Endothelial cell of umbilical vein (primary cell): ENCODE data around the gene ATG13. TPM values are rescaled to one million over a fixed set of nuclear protein-coding genes. Genes with fewer than 3 reads are reported as not detected.

Experiments
- BruUV-seq: library from RNA; stranded (reverse); fragments of 400-500 nt; replicated peaks from 2 replicates; lab custom pipeline; 2021; lab: Mats Ljungman, UMichigan
- CTCF ChIA-PET: fragments of 300-600, 350-600 bp; sonication (Branson Sonifier 250); formaldehyde crosslinking; loops from one replicate; lab custom pipeline; 2021; ENCODE audit warnings: antibody characterized with exemption, inconsistent platforms; lab: Charles Lee
- POLR2A ChIA-PET: fragments of 300-600, 350-600 bp; sonication (Branson Sonifier 250); formaldehyde crosslinking; loops from one replicate; lab custom pipeline; 2021; ENCODE audit warnings: antibody characterized with exemption, inconsistent platforms; lab: Charles Lee
- DNase-seq: peaks from one replicate; pipeline ENCODE4 v3.0.0-alpha.2; 2011; ENCODE audit warnings: low read depth, low spot score
- FAIRE-seq: peaks from 2 replicates; lab custom pipeline; 2011; peaks lifted over from hg19 to GRCh38; lab: Jason Lieb, UNC
- H2AFZ ChIP-seq: 2 replicates; pipeline ENCODE4 v1.6.0; 2012; ENCODE audit warnings: low read depth, low read length, control low read depth, inconsistent platforms
- H3K27ac ChIP-seq: 2 replicates; pipeline ENCODE4 v1.5.1; 2011; ENCODE audit warnings: low read depth, mild to moderate bottlenecking, control low read depth, low read length, moderate library complexity; ENCODE audit not compliant: insufficient read depth
- H3K27me3 ChIP-seq, 2 experiments: 2 replicates each; pipeline versions ENCODE4 v1.6.0 to v1.6.1; 2011; ENCODE audit warnings: low read length in 2 of 2, mixed read lengths in 1 of 2; ENCODE audit not compliant: control insufficient read depth in 2 of 2, insufficient read depth in 2 of 2
- H3K36me3 ChIP-seq, 2 experiments: 2 replicates in 1 of 2; 3 replicates in 1 of 2; pipeline ENCODE4 v1.5.1; 2011; ENCODE audit warnings: low read length in 2 of 2, mild to moderate bottlenecking in 1 of 2, moderate library complexity in 1 of 2; ENCODE audit not compliant: control insufficient read depth in 2 of 2, insufficient read depth in 2 of 2; ENCODE audit errors: extremely low read depth in 1 of 2
- H3K4me1 ChIP-seq: 3 replicates; pipeline ENCODE4 v1.5.1; 2011; ENCODE audit warnings: mild to moderate bottlenecking, low read length; ENCODE audit not compliant: control insufficient read depth, insufficient read depth; ENCODE audit errors: extremely low read depth
- H3K4me2 ChIP-seq: 2 replicates; pipeline ENCODE4 v1.6.1; 2011; ENCODE audit warnings: low read length, control low read depth, mixed read lengths; ENCODE audit not compliant: insufficient read depth
- H3K4me3 ChIP-seq, 3 experiments: fragments of 200-600 bp in 1 of 3; sonication (generic), shearing (Covaris generic) in 1 of 3; replicated peaks in 1 of 3; 2 replicates each; pipeline ENCODE4 v1.5.1; 2011 to 2016; ENCODE audit warnings: control low read depth in 3 of 3, low read length in 3 of 3, mild to moderate bottlenecking in 2 of 3, inconsistent platforms in 1 of 3, low read depth in 1 of 3, moderate library complexity in 1 of 3; ENCODE audit not compliant: insufficient read depth in 1 of 3
- H3K79me2 ChIP-seq: 2 replicates; pipeline ENCODE4 v1.6.0; 2012; ENCODE audit warnings: low read length, inconsistent platforms; ENCODE audit not compliant: control insufficient read depth, insufficient read depth
- H3K9ac ChIP-seq: replicated peaks from 2 replicates; pipeline ENCODE3; 2011; ENCODE audit warnings: low read length, control low read depth; ENCODE audit not compliant: insufficient read depth; ENCODE audit errors: extremely low read depth
- H3K9me1 ChIP-seq: replicated peaks from 3 replicates; pipeline ENCODE4 v1.6.0; 2011; ENCODE audit warnings: mild to moderate bottlenecking, low read length; ENCODE audit not compliant: control insufficient read depth, insufficient read depth; ENCODE audit errors: extremely low read depth
- H3K9me3 ChIP-seq: replicated peaks from 2 replicates; pipeline ENCODE4 v1.5.1; 2012; ENCODE audit warnings: low read length, inconsistent platforms; ENCODE audit not compliant: control insufficient read depth, insufficient read depth
- H4K20me1 ChIP-seq: replicated peaks from 2 replicates; pipeline ENCODE3; 2011; ENCODE audit warnings: mild to moderate bottlenecking, low read length; ENCODE audit not compliant: control insufficient read depth, insufficient read depth; ENCODE audit errors: extremely low read depth
- EZH2 ChIP-seq: IDR thresholded peaks from 2 replicates; pipeline ENCODE4 v1.6.1; 2012; ENCODE audit warnings: borderline replicate concordance, low read depth, mild to moderate bottlenecking, moderate library complexity, low read length, inconsistent platforms; ENCODE audit not compliant: severe bottlenecking
- FOS ChIP-seq: IDR thresholded peaks from 2 replicates; pipeline ENCODE4 v1.6.1; 2011; ENCODE audit warnings: mild to moderate bottlenecking, low read length, moderate library complexity, borderline replicate concordance; ENCODE audit not compliant: insufficient read depth
- GATA2 ChIP-seq: IDR thresholded peaks from 2 replicates; pipeline ENCODE4 v1.7.0; 2011; ENCODE audit warnings: low read depth, mild to moderate bottlenecking, moderate library complexity, mixed read lengths, low read length; ENCODE audit not compliant: insufficient read length, insufficient read depth
- JUN ChIP-seq: IDR thresholded peaks from 2 replicates; pipeline ENCODE4 v1.6.1; 2011; ENCODE audit warnings: borderline replicate concordance, low read depth; ENCODE audit not compliant: insufficient read length, insufficient read depth
- MYC ChIP-seq: IDR thresholded peaks from one replicate; pipeline ENCODE4 v1.6.1; 2011; ENCODE audit warnings: mild to moderate bottlenecking, low read depth, low read length
- POLR2A ChIP-seq: IDR thresholded peaks from 2 replicates; pipeline ENCODE4 v1.6.1; 2012; ENCODE audit warnings: low read depth, mild to moderate bottlenecking, control low read depth, low read length
- POLR2AphosphoS5 ChIP-seq: IDR thresholded peaks from 2 replicates; pipeline ENCODE4 v1.6.1; 2012; ENCODE audit warnings: low read depth, mild to moderate bottlenecking, control low read depth, low read length, moderate library complexity; ENCODE audit not compliant: insufficient read depth
- dilution Hi-C: fragments of 300-500 bp; cut with MboI; formaldehyde crosslinking; loops from one replicate; pipeline ENCODE4 v1.15.0; 2019; ENCODE audit warnings: low sequenced_read_pairs; ENCODE audit not compliant: extremely low pct_ligation_motif_present
- intact Hi-C: fragments of 100-400 bp; cut with micrococcal nuclease; formaldehyde crosslinking; loops from one replicate; pipeline ENCODE4 v1.10.0; 2022
- polyA plus RNA-seq, 4 experiments: library from polyadenylated mRNA; depleted of rRNA in 3 of 4; stranded (reverse) in 3 of 4; unstranded in 1 of 4; fragments of >200 nt; gene quantifications; 2 replicates each; pipeline versions ENCODE4 v1.2.1 to v1.2.3, GENCODE V29; 2011 to 2012; ENCODE audit warnings: missing spikeins in 1 of 4
- total RNA-seq: library from RNA; stranded (reverse); gene quantifications from 2 replicates; pipeline ENCODE4 v1.2.3, GENCODE V29; 2021
- TF ChIP-seq, protein P1 (sequence below), 2 donors: IDR thresholded peaks; 1 replicate in 1 of 2; 2 replicates in 1 of 2; pipeline ENCODE4 v1.5.1; 2011; ENCODE audit warnings: low read length in 2 of 2, mild to moderate bottlenecking in 2 of 2, moderate library complexity in 2 of 2, control low read depth in 1 of 2, inconsistent platforms in 1 of 2, low read depth in 1 of 2; ENCODE audit not compliant: insufficient read depth in 1 of 2; ENCODE audit errors: extremely low read depth in 1 of 2
- TF ChIP-seq, protein P2 (sequence below): IDR thresholded peaks from 2 replicates; pipeline ENCODE4 v1.6.1; 2011; ENCODE audit not compliant: insufficient read depth, insufficient read length

ATG13 gene
- total and polyA plus RNA-seq, 2 donors (not counting 3 experiments of a cell fraction or from before 2014, with no cell fraction given): 60.1 to 66.5 TPM

DNA sequence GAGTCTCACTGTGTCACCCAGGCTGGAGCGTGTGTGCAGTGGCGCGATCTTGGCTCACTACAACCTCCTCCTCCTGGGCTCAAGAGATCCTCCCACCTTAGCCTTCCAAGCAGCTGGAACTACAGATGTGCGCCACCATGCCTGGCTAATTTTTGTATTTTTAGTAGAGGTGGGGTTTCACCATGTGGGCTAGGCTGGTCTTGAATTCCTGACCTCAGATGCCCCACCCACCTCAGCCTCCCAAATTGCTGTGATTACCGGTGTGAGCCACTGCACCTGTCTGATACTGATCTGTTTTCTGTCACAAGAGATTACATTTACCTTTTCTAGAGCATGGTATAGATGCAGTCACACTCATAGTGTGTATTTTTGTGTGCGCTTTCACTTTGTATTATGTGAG is 11.6 kb downstream of the ATG13 start:
- Histone ChIP-seq H3K36me3 (peaks cover 7 to 8% of the 10 kb centered on the region in 2 experiments), H3K9me1 (no peaks in the 10 kb centered on the region), H3K4me3 (no peak overlapping the region), H3K4me2 (no peak overlapping the region), H3K27me3 (no peaks in the 10 kb centered on the region), H4K20me1 (no peaks in the 10 kb centered on the region), H3K79me2 (peaks cover 3% of the 10 kb centered on the region), H3K4me1 (no peaks in the 10 kb centered on the region), H3K9ac (no peak overlapping the region), H2AFZ (no peak overlapping the region), H3K27ac (no peak overlapping the region), H3K9me3 (no peaks in the 10 kb centered on the region)
- TF ChIP-seq FOS: no peak
- no peak for TF ChIP-seq GATA2
- TF ChIP-seq POLR2AphosphoS5: no peak
- TF ChIP-seq, protein P1, sequence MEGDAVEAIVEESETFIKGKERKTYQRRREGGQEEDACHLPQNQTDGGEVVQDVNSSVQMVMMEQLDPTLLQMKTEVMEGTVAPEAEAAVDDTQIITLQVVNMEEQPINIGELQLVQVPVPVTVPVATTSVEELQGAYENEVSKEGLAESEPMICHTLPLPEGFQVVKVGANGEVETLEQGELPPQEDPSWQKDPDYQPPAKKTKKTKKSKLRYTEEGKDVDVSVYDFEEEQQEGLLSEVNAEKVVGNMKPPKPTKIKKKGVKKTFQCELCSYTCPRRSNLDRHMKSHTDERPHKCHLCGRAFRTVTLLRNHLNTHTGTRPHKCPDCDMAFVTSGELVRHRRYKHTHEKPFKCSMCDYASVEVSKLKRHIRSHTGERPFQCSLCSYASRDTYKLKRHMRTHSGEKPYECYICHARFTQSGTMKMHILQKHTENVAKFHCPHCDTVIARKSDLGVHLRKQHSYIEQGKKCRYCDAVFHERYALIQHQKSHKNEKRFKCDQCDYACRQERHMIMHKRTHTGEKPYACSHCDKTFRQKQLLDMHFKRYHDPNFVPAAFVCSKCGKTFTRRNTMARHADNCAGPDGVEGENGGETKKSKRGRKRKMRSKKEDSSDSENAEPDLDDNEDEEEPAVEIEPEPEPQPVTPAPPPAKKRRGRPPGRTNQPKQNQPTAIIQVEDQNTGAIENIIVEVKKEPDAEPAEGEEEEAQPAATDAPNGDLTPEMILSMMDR (IDR thresholded peaks at IDR 0.05; ENCODE audit: extremely low read depth in 1 of 2, insufficient read depth in 1 of 2, low read depth in 1 of 2, low read length in 2 of 2): no peak
- TF ChIP-seq EZH2: no peak
- no peak for TF ChIP-seq POLR2A
- no peak for TF ChIP-seq JUN
- TF ChIP-seq, protein P2, sequence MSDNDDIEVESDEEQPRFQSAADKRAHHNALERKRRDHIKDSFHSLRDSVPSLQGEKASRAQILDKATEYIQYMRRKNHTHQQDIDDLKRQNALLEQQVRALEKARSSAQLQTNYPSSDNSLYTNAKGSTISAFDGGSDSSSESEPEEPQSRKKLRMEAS: no peak
- TF ChIP-seq MYC: no peak
- dilution Hi-C loops: no loop called here
- DNase-seq: no peak
- intact Hi-C loops: no loop called here
- POLR2A ChIA-PET: no interaction called here
- no peak for FAIRE-seq
- BruUV-seq: no TSS peak
- CTCF ChIA-PET: interaction anchor here (1.0 kb wide), 1 partner anchor 10 kb away, joined by 4 read pairs; no protein-coding TSS in a partner anchor
